Heart right ventricle (tissue), 16 donors: ENCODE results near the gene RPN2. TPM values are rescaled to one million over a fixed set of nuclear protein-coding genes. Genes with fewer than 3 reads are reported as not detected.

Experiments used
- ATAC-seq, 8 donors: fragments of 200-7000 bp; cut with Tn5 transposase; one replicate each; pipeline ENCODE4 v1.9.1; 2020; ENCODE audit warnings: mild to moderate bottlenecking in 8 of 8, moderate library complexity in 8 of 8, moderate number of reproducible peaks in 1 of 8
- DNase-seq, 2 donors: peaks; one replicate each; pipeline ENCODE4 v3.0.0-alpha.2; 2020
- H3K27ac ChIP-seq, 10 donors: fragments of 200-600 bp; sonication (generic) in 2 of 10; one replicate each; pipeline versions ENCODE4 v1.5.0 to v1.8.0; 2020 to 2022; ENCODE audit warnings: mild to moderate bottlenecking in 3 of 10
- H3K27me3 ChIP-seq, 7 donors: fragments of 200-600 bp; one replicate each; pipeline ENCODE4 v1.8.0; 2021 to 2022; ENCODE audit warnings: mild to moderate bottlenecking in 2 of 7
- H3K36me3 ChIP-seq, 9 donors: fragments of 200-600 bp; sonication (generic) in 1 of 9; one replicate each; pipeline versions ENCODE4 v1.5.0 to v1.8.0; 2020 to 2022; ENCODE audit warnings: mild to moderate bottlenecking in 2 of 9
- H3K4me1 ChIP-seq, 9 donors: fragments of 200-600 bp; sonication (generic) in 1 of 9; one replicate each; pipeline versions ENCODE4 v1.5.0 to v1.8.0; 2020 to 2022; ENCODE audit warnings: mild to moderate bottlenecking in 4 of 9
- H3K4me3 ChIP-seq, 10 donors: fragments of 200-600 bp; sonication (generic) in 2 of 10; one replicate each; pipeline versions ENCODE4 v1.5.0 to v1.8.0; 2020 to 2022; ENCODE audit warnings: mild to moderate bottlenecking in 7 of 10, moderate library complexity in 2 of 10
- H3K9me3 ChIP-seq, 11 donors: fragments of 200-600 bp in 10 of 11; sonication (generic) in 2 of 11; one replicate each; pipeline versions ENCODE4 v1.5.0 to v1.8.0; 2013 to 2022; ENCODE audit warnings: mild to moderate bottlenecking in 2 of 11, control low read depth in 1 of 11, moderate library complexity in 1 of 11
- CTCF ChIP-seq, 9 donors: fragments of 200-600 bp; sonication (generic) in 2 of 9; IDR thresholded peaks; one replicate each; pipeline versions ENCODE4 v1.5.0 to v1.8.0; 2021 to 2022; ENCODE audit warnings: antibody characterized with exemption in 9 of 9, mild to moderate bottlenecking in 5 of 9, moderate library complexity in 1 of 9
- WGBS, 2 donors: extraction: QIAGEN DNeasy Blood & Tissue Kit; methylation state at CpG; one replicate each; pipeline ENCODE4 v1.1.7; 2013; ENCODE audit warnings: inconsistent platforms in 1 of 2; 5-methylcytosine and 5-hydroxymethylcytosine counted together
- intact Hi-C, 10 donors: fragments of 100-400 bp; cut with DNase I; formaldehyde crosslinking; loops; one replicate each; pipeline versions ENCODE4 v1.11.1 to v1.14.2; 2022
- polyA plus RNA-seq, 2 donors: library from polyadenylated mRNA; stranded (reverse); fragments of 200-250 nt; gene quantifications; one replicate each; pipeline ENCODE4 v1.2.3, GENCODE V29; 2013
- total RNA-seq, 10 donors: library from RNA; stranded (reverse); fragmentation: NEBNext Ultra II Directional in 3 of 10; extraction: Animal tissue kit (Norgen Biotek cat#: 25700) in 3 of 10; gene quantifications; one replicate each; pipeline versions ENCODE4 v1.2.1 to v1.2.4, GENCODE V29; 2021 to 2023
- donor health status: Arrhythmogenic right ventricular cardiomyopathy.
- donor health status: ischemic (EF 13 %, LVEDD 7.1; RV severe dilation, severe dysfunction).
- donor health status: healthy with polysubstance abuse.
- donor health status: DM: no; HTN: yes; CAD: no.
- donor health status: DM: no; HTN: no; CAD: no.
- donor health status: ischemic (EF 25% LVEDD 6.9; RV normal size, moderate dysfunction).
- donor health status: ischemic (EF 25% LVEDD 5.7; RV mildly dilated, moderate dysfunction).
- donor health status: healthy.
- donor health status: DM: yes; HTN: yes; CAD: no.
- donor health status: Ischemic cardiomyopathy.
- donor health status: ischemic (EF 35%, LVEDD 5.7; RV mildly dilated, moderate dysfunction).
- donor health status: nonischemic (EF 11% LVEDD 7.7; RV severe dilation, severe dysfunction).
- donor health status: DM: yes; HTN: yes; CAD: no.
- donor health status: PGD.
- donor health status: ischemic (EF 29% LVEDD 5.4; RV normal size, mild dysfunction).
- donor health status: nonischemic (EF 23%, LVEDD 6.1; RV moderate dilation, normal function).

RPN2 gene
- total and polyA plus RNA-seq, 12 donors = 30.9 to 166 (median 95.2) TPM

DNA sequence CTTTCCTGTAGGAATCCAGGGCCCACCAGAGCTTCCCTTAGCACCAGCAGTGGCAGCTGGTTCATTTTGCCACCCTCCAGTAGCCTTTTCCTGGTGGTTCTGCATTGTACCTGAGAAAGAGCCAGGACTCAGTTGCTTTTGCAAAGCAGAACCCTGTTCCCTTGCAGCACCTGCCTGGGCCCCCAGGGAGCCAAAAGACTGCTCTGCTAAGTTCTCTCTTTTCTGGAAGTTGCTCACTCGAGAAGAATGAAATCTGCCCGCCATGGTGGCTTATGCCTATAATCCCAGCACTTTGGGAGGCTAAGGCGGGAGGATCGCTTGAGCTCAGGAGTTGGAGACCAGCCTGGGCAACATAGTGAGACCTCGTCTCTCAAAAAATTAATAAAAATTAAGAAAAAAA lies 58.5 kb downstream of the RPN2 start:
- intact Hi-C loops = no loop called here
- ATAC-seq = no peak
- Histone ChIP-seq H3K27me3 (no peaks in the 10 kb centered on the region), H3K27ac (peak overlapping the region in 1 of 10 donors; percentile 53), H3K36me3 (peaks cover 0 to 100% (median 75%) of the 10 kb centered on the region in 9 donors), H3K4me3 (no peak overlapping the region), H3K9me3 (no peaks in the 10 kb centered on the region), H3K4me1 (peaks cover 0 to 39% (median 11%) of the 10 kb centered on the region in 9 donors)
- 95 to 96% methylated on average over 5 of the region's 5 CpGs for WGBS, 2 donors
- no peak for TF ChIP-seq CTCF (IDR thresholded peaks at IDR 0.05)
- DNase-seq = no peak

GRCh38 chr20:37238426-37238825 lies 59.3 kb downstream of the RPN2 start:
- Histone ChIP-seq H3K36me3 (peaks cover 0 to 100% (median 77%) of the 10 kb centered on the region in 9 donors), H3K4me1 (peaks cover 0 to 39% (median 11%) of the 10 kb centered on the region in 9 donors), H3K27me3 (no peaks in the 10 kb centered on the region), H3K9me3 (no peaks in the 10 kb centered on the region), H3K4me3 (no peak overlapping the region), H3K27ac (peak overlapping the region in 1 of 10 donors; percentile 2)
- WGBS, 2 donors = 76 to 78% methylated on average over 6 of the region's 6 CpGs
- DNase-seq = no peak
- intact Hi-C loops = no loop called here
- no peak for TF ChIP-seq CTCF (IDR thresholded peaks at IDR 0.05)
- no peak for ATAC-seq

DNA sequence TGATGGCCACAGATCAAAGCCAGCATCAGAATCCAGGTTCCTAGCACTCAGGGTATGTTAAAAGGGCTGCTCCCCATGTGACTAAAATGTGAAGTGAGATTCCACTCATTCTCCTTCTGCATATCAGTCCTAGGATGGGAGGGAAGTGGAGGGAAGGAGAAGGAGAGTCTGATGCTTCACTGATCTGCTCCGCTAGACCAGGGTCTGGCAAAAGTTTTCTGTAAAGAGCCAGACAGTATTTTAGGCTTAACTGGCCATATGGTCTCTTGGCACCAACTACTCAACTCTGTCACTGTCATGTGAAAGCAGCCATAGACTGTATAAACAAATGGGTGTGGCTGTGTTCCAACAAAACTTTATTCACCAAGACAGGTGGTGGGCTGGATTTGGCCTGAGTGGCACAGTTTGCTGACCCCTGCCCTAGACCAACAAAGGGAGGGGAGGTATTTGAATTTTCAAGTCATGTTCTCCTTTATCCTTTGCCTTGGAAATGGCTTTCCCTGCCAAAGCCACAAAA lies 59.9 kb downstream of the RPN2 start:
- Histone ChIP-seq H3K27me3 (no peaks in the 10 kb centered on the region), H3K36me3 (peaks cover 0 to 100% (median 72%) of the 10 kb centered on the region in 9 donors), H3K9me3 (no peaks in the 10 kb centered on the region), H3K27ac (peak overlapping the region in 1 of 10 donors; percentile 2), H3K4me1 (peaks cover 0 to 45% (median 14%) of the 10 kb centered on the region in 9 donors), H3K4me3 (no peak overlapping the region)
- WGBS, 2 donors = 55 to 73% methylated on average over 1 of the region's 1 CpG
- DNase-seq (no peak), ATAC-seq (no peak)
- intact Hi-C loops = no loop called here
- no peak for TF ChIP-seq CTCF (IDR thresholded peaks at IDR 0.05)

- no peak for ATAC-seq
- WGBS, 2 donors = 90 to 92% methylated on average over 3 of the region's 3 CpGs
- no peaks in the 10 kb centered on the region for H3K9me3 ChIP-seq
- no peaks in the 10 kb centered on the region for H3K27me3 ChIP-seq
- no peak for TF ChIP-seq CTCF (IDR thresholded peaks at IDR 0.05)
- peaks cover 0 to 40% (median 13%) of the 10 kb centered on the region in 9 donors for H3K4me1 ChIP-seq
- H3K27ac ChIP-seq = no peak overlapping the region
- DNase-seq = no peak
- intact Hi-C loops = no loop called here
- peaks cover 0 to 92% (median 58%) of the 10 kb centered on the region in 9 donors for H3K36me3 ChIP-seq
- H3K4me3 ChIP-seq = no peak overlapping the region
Measured at GRCh38 chr20:37240337-37241067, 61.4 kb downstream of the RPN2 start.
